Thymus (tissue), 11 donors: ENCODE results near the gene CDKN2AIPNL. TPM values are rescaled to one million over a fixed set of nuclear protein-coding genes. Genes with fewer than 3 reads are reported as not detected.

ENCODE experiments used
- DNase-seq, 9 donors: peaks; one replicate each; pipeline ENCODE4 v3.0.0-alpha.2; 2013; ENCODE audit warnings: low spot score in 9 of 9, low read depth in 6 of 9, missing footprints in 1 of 9
- H3K27ac ChIP-seq, 2 donors: one replicate each; pipeline ENCODE4 v1.5.1; 2013; ENCODE audit warnings: control low read depth in 1 of 2, low read depth in 1 of 2, low read length in 1 of 2, mild to moderate bottlenecking in 1 of 2, moderate library complexity in 1 of 2
- H3K27me3 ChIP-seq, 2 donors: one replicate each; pipeline ENCODE4 v1.5.1; 2013; ENCODE audit warnings: low read length in 1 of 2; ENCODE audit not compliant: control insufficient read depth in 2 of 2, insufficient read depth in 1 of 2
- H3K36me3 ChIP-seq, 2 donors: one replicate each; pipeline ENCODE4 v1.5.1; 2013; ENCODE audit warnings: low read length in 1 of 2, mild to moderate bottlenecking in 1 of 2, moderate library complexity in 1 of 2; ENCODE audit not compliant: control insufficient read depth in 2 of 2, insufficient read depth in 2 of 2
- H3K4me1 ChIP-seq, 2 donors: one replicate each; pipeline ENCODE4 v1.5.1; 2013; ENCODE audit warnings: low read length in 2 of 2; ENCODE audit not compliant: control insufficient read depth in 2 of 2, insufficient read depth in 2 of 2
- H3K4me3 ChIP-seq, 2 donors: one replicate each; pipeline ENCODE4 v1.5.1; 2013; ENCODE audit warnings: low read length in 2 of 2, control low read depth in 1 of 2, mild to moderate bottlenecking in 1 of 2
- H3K9me3 ChIP-seq, 2 donors: one replicate each; pipeline ENCODE4 v1.5.1; 2013; ENCODE audit warnings: low read length in 1 of 2, mild to moderate bottlenecking in 1 of 2; ENCODE audit not compliant: control insufficient read depth in 2 of 2, insufficient read depth in 1 of 2
- WGBS: extraction: QIAGEN DNeasy Blood & Tissue Kit; methylation state at CpG from one replicate; pipeline ENCODE4 v1.1.7; 2013; 5-methylcytosine and 5-hydroxymethylcytosine counted together
- polyA plus RNA-seq: library from polyadenylated mRNA; stranded (reverse); fragments of 200-250 nt; gene quantifications from one replicate; pipeline ENCODE4 v1.2.3, GENCODE V29; 2013
- total RNA-seq: library from RNA; stranded (reverse); fragments of 120-200 nt; gene quantifications from one replicate; pipeline ENCODE4 v1.2.4, GENCODE V29; 2013
- donor health status: healthy.

Gene CDKN2AIPNL
- total and polyA plus RNA-seq, 2 donors: 36.5 to 42.1 TPM

GRCh38 chr5:134371834-134372340 lies 39.8 kb downstream of the CDKN2AIPNL start:
- peak overlapping the region; percentile 94 to 98 for H3K27ac ChIP-seq
- peak overlapping the region; percentile 100 for H3K4me3 ChIP-seq
- H3K36me3 ChIP-seq: peaks cover 7 to 20% of the 10 kb centered on the region in 2 donors
- no peaks in the 10 kb centered on the region for H3K27me3 ChIP-seq
- WGBS: under 1% methylated on average over 29 of the region's 29 CpGs
- H3K9me3 ChIP-seq: peaks cover 0 to 5% of the 10 kb centered on the region in 2 donors
- peak in 5 of 9 donors; percentile 15 to 60 (median 33) for DNase-seq
- H3K4me1 ChIP-seq: peaks cover 11 to 13% of the 10 kb centered on the region in 2 donors

- Histone ChIP-seq H3K27me3 (no peaks in the 10 kb centered on the region), H3K4me3 (peak within 1 kb of the TSS; percentile 100), H3K4me1 (peaks cover 13 to 15% of the 10 kb centered on the region in 2 donors), H3K27ac (peak within 1 kb of the TSS; percentile 94 to 98), H3K9me3 (peaks cover 0 to 5% of the 10 kb centered on the region in 2 donors), H3K36me3 (peaks cover 7 to 14% of the 10 kb centered on the region in 2 donors)
- under 1% methylated on average over 74 of the region's 74 CpGs for WGBS
- DNase-seq: peak; percentile 96 to 100 (median 99)
These were observed 40.5 kb downstream of the CDKN2AIPNL start, which contains the start of gene UBE2B for GRCh38 chr5:134370871-134371833. TSS of gene UBE2B (plus strand) at chr5:134371569. CDS start at chr5:134371596, 27 bp downstream.

GRCh38 chr5:134370311-134370870 lies 41.3 kb downstream of the CDKN2AIPNL start:
- DNase-seq: no peak
- peaks cover 13 to 15% of the 10 kb centered on the region in 2 donors for H3K4me1 ChIP-seq
- no peaks in the 10 kb centered on the region for H3K27me3 ChIP-seq
- H3K9me3 ChIP-seq: peaks cover 0 to 5% of the 10 kb centered on the region in 2 donors
- peak overlapping the region; percentile 87 to 94 for H3K27ac ChIP-seq
- WGBS: 38% methylated on average over 5 of the region's 5 CpGs
- H3K36me3 ChIP-seq: peaks cover 3 to 9% of the 10 kb centered on the region in 2 donors
- peak overlapping the region; percentile 100 for H3K4me3 ChIP-seq

- peaks cover 12 to 13% of the 10 kb centered on the region in 2 donors for H3K4me1 ChIP-seq
- H3K36me3 ChIP-seq: no peaks in the 10 kb centered on the region
- WGBS: 100% methylated on average over 1 of the region's 1 CpG
- DNase-seq: no peak
- no peak overlapping the region for H3K27ac ChIP-seq
- H3K9me3 ChIP-seq: peaks cover 0 to 5% of the 10 kb centered on the region in 2 donors
- no peak overlapping the region for H3K4me3 ChIP-seq
- no peaks in the 10 kb centered on the region for H3K27me3 ChIP-seq
These were observed 46.1 kb downstream of the CDKN2AIPNL start for GRCh38 chr5:134365604-134366003.

GRCh38 chr5:134355681-134356080 lies 56.0 kb downstream of the CDKN2AIPNL start:
- Histone ChIP-seq H3K27ac (no peak overlapping the region), H3K9me3 (no peaks in the 10 kb centered on the region), H3K36me3 (peaks cover 0 to 4% of the 10 kb centered on the region in 2 donors), H3K4me1 (no peaks in the 10 kb centered on the region), H3K27me3 (no peaks in the 10 kb centered on the region), H3K4me3 (no peak overlapping the region)
- WGBS: 99% methylated on average over 5 of the region's 5 CpGs
- DNase-seq: no peak

Other genes starting within 250 kb of the CDKN2AIPNL start
- gene SKP1, start 234.9 kb downstream of the CDKN2AIPNL start, total RNA-seq: 332 TPM
- gene SKP1, start 234.9 kb downstream of the CDKN2AIPNL start, polyA plus RNA-seq: 387 TPM
- gene PPP2CA, start 185.8 kb downstream of the CDKN2AIPNL start, total RNA-seq: 88.6 TPM
- 62.9 TPM for gene PPP2CA, start 185.8 kb downstream of the CDKN2AIPNL start, polyA plus RNA-seq
- gene CDKL3, start 44.7 kb downstream of the CDKN2AIPNL start, total RNA-seq: 2.7 TPM
- gene CDKL3, start 44.7 kb downstream of the CDKN2AIPNL start, polyA plus RNA-seq: 7.1 TPM
- gene UBE2B, start 40.3 kb downstream of the CDKN2AIPNL start, total RNA-seq: 20.1 TPM
- 238 TPM for gene UBE2B, start 40.3 kb downstream of the CDKN2AIPNL start, polyA plus RNA-seq
- gene JADE2, start 113.8 kb upstream of the CDKN2AIPNL start, total RNA-seq: 11.8 TPM
- gene JADE2, start 113.8 kb upstream of the CDKN2AIPNL start, polyA plus RNA-seq: 14.1 TPM
- gene SAR1B, start 220.9 kb upstream of the CDKN2AIPNL start, total RNA-seq: 35.8 TPM
- gene SAR1B, start 220.9 kb upstream of the CDKN2AIPNL start, polyA plus RNA-seq: 27.2 TPM
- 7.5 TPM for gene SEC24A, start 236.9 kb upstream of the CDKN2AIPNL start, total RNA-seq
- gene SEC24A, start 236.9 kb upstream of the CDKN2AIPNL start, polyA plus RNA-seq: 6.4 TPM